WERI-Rb-1 (cell line): Measurements from ENCODE around the gene NFAT5.
"Not testable (repeated sequence)": the region's sequence is repeated elsewhere in the genome, so short reads cannot be mapped to it uniquely, and the experiment has no call there.

Experiments used
- DNase-seq: peaks from one replicate; pipeline ENCODE4 v3.0.0-alpha.2; 2020
- H3K27ac ChIP-seq: fragments of 250-450 bp; sonication (Bioruptor Pico); 2 replicates; pipeline ENCODE4 v1.5.1; 2020; ENCODE audit warnings: mild to moderate bottlenecking, moderate library complexity
- H3K27me3 ChIP-seq: fragments of 250-450 bp; sonication (Bioruptor Pico); 2 replicates; pipeline ENCODE4 v1.5.1; 2021; ENCODE audit warnings: mild to moderate bottlenecking, low read depth, moderate library complexity; ENCODE audit not compliant: insufficient read depth, severe bottlenecking
- H3K36me3 ChIP-seq: fragments of 250-450 bp; sonication (Bioruptor Pico); 2 replicates; pipeline ENCODE4 v1.5.1; 2020; ENCODE audit warnings: mild to moderate bottlenecking, moderate library complexity
- H3K4me3 ChIP-seq: 2 replicates; pipeline ENCODE4 v1.5.1; 2011; ENCODE audit warnings: low read depth, mild to moderate bottlenecking, control low read depth, low read length
- H3K9me3 ChIP-seq: fragments of 250-450 bp; sonication (Bioruptor Pico); 2 replicates; pipeline ENCODE4 v1.5.1; 2021; ENCODE audit warnings: mild to moderate bottlenecking, moderate library complexity; ENCODE audit not compliant: severe bottlenecking
- TF ChIP-seq, protein P1 (sequence below): IDR thresholded peaks from 2 replicates; pipeline ENCODE4 v1.5.1; 2011; ENCODE audit warnings: low read depth, mild to moderate bottlenecking, control low read depth, inconsistent platforms, low read length

NFAT5 gene

GRCh38 chr16:69566981-69567680 lies 1.4 kb downstream of the NFAT5 start:
- Histone ChIP-seq H3K27me3 (no peaks in the 10 kb centered on the region), H3K27ac (peak overlapping the region; percentile 87), H3K36me3 (peaks cover 2% of the 10 kb centered on the region; the same call in 1 of the 2 replicates), H3K9me3 (no peaks in the 10 kb centered on the region), H3K4me3 (peak overlapping the region; percentile 88)
- no peak for DNase-seq
- TF ChIP-seq, protein P1, sequence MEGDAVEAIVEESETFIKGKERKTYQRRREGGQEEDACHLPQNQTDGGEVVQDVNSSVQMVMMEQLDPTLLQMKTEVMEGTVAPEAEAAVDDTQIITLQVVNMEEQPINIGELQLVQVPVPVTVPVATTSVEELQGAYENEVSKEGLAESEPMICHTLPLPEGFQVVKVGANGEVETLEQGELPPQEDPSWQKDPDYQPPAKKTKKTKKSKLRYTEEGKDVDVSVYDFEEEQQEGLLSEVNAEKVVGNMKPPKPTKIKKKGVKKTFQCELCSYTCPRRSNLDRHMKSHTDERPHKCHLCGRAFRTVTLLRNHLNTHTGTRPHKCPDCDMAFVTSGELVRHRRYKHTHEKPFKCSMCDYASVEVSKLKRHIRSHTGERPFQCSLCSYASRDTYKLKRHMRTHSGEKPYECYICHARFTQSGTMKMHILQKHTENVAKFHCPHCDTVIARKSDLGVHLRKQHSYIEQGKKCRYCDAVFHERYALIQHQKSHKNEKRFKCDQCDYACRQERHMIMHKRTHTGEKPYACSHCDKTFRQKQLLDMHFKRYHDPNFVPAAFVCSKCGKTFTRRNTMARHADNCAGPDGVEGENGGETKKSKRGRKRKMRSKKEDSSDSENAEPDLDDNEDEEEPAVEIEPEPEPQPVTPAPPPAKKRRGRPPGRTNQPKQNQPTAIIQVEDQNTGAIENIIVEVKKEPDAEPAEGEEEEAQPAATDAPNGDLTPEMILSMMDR = no peak

GRCh38 chr16:69568676-69569075 lies 2.9 kb downstream of the NFAT5 start:
- Histone ChIP-seq H3K9me3 (no peaks in the 10 kb centered on the region), H3K4me3 (no peak overlapping the region), H3K36me3 (peaks cover 2% of the 10 kb centered on the region; the same call in 1 of the 2 replicates), H3K27ac (no peak overlapping the region), H3K27me3 (no peaks in the 10 kb centered on the region)
- TF ChIP-seq, protein P1 = no peak
- DNase-seq = no peak

- not testable (repeated sequence) for H3K4me3 ChIP-seq, H3K27me3 ChIP-seq, H3K36me3 ChIP-seq, H3K9me3 ChIP-seq, DNase-seq, H3K27ac ChIP-seq
These were observed 13.0 kb downstream of the NFAT5 start for GRCh38 chr16:69578771-69579170.

DNA sequence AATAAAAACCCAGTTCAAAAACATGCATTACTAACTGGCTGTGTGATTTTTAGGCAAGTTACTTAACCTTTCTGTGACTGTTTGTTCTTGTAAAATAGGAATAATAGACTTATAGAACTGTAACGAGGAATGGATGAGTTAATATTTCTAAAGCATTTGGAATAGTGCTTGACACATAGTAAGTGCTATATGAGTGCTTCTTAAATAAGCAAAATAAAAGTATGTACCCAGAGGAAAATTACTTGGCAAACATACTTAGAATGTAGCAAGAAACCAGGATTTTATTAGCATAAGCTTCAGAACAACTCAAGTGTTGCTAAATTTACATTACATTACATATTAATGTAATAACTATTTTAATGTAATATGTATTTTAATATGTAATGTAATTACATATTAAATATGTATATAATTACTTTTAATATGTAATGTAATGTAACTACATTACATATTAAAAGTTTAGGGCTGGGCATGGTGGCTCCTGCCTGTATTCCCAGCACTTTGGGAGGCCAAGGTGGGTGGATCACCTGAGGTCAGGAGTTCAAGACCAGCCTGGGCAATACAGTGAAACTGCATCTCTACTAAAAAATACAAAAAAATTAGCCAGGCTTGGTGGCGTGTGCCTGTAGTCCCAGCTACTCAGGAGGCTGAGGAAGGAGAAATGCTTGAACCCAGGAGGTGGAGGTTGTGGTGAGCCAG lies 14.2 kb downstream of the NFAT5 start:
- H3K4me3 ChIP-seq = no peak overlapping the region
- H3K27me3 ChIP-seq = no peaks in the 10 kb centered on the region
- H3K36me3 ChIP-seq = no peaks in the 10 kb centered on the region
- no peaks in the 10 kb centered on the region for H3K9me3 ChIP-seq
- DNase-seq = no peak
- H3K27ac ChIP-seq = no peak overlapping the region
- TF ChIP-seq, protein P1 = no peak

DNA sequence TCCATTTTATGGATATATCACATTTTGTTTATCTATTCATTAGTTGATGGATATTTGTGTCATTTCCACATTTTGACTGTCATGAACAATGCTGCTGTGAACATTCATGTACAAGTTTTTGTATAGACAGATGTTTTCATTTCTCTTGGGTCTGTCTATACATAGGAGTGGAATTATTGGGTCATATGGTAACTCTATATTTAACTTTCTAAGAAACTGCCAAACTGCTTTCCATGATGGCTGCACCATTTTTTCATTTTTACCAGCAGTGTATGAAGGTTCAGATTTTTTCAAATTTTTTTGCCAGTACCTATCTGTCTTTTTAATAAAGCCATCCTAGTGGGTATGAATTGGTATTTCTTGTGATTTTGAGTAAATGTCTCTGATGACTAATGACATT lies 15.5 kb downstream of the NFAT5 start:
- Histone ChIP-seq H3K27me3 (no peaks in the 10 kb centered on the region), H3K27ac (no peak overlapping the region), H3K4me3 (no peak overlapping the region), H3K9me3 (no peaks in the 10 kb centered on the region), H3K36me3 (no peaks in the 10 kb centered on the region)
- TF ChIP-seq, protein P1 = no peak
- no peak for DNase-seq

- DNase-seq, H3K36me3 ChIP-seq, H3K27ac ChIP-seq, H3K4me3 ChIP-seq, H3K27me3 ChIP-seq, H3K9me3 ChIP-seq: not testable (repeated sequence)
These were observed 18.7 kb downstream of the NFAT5 start for GRCh38 chr16:69584493-69584892.
